ES-I3 (cell line): Measurements from ENCODE around the gene CAPN9.
"Not testable (repeated sequence)": the region's sequence is repeated elsewhere in the genome, so short reads cannot be mapped to it uniquely, and the experiment has no call there.

Experiments
- H3K36me3 ChIP-seq: 2 replicates; pipeline ENCODE4 v1.6.1; 2013; ENCODE audit warnings: mild to moderate bottlenecking, low read length, control low read depth, moderate library complexity; ENCODE audit not compliant: insufficient read depth
- H3K4me1 ChIP-seq: 2 replicates; pipeline ENCODE4 v1.6.1; 2013; ENCODE audit warnings: mild to moderate bottlenecking, control low read depth, low read length; ENCODE audit not compliant: insufficient read depth
- H3K9ac ChIP-seq: 2 replicates; pipeline ENCODE4 v1.6.1; 2013; ENCODE audit warnings: low read depth, mild to moderate bottlenecking, low read length, moderate library complexity
- H3K9me3 ChIP-seq: 2 replicates; pipeline ENCODE4 v1.6.1; 2013; ENCODE audit warnings: mild to moderate bottlenecking, low read length, moderate library complexity; ENCODE audit not compliant: control insufficient read depth, insufficient read depth

Gene CAPN9

GRCh38 chr1:230717251-230717650, 29.9 kb upstream of the CAPN9 start:
- Histone ChIP-seq H3K4me1 (no peaks in the 10 kb centered on the region), H3K36me3 (no peaks in the 10 kb centered on the region; the same call in 1 of the 2 replicates), H3K9me3 (peaks cover 7% of the 10 kb centered on the region; the same call in 1 of the 2 replicates), H3K9ac (no peak overlapping the region)

GRCh38 chr1:230721849-230722522, 25.2 kb upstream of the CAPN9 start:
- H3K4me1 ChIP-seq, H3K9ac ChIP-seq, H3K36me3 ChIP-seq, H3K9me3 ChIP-seq: not testable (repeated sequence)

- Histone ChIP-seq H3K9ac (no peak overlapping the region), H3K4me1 (peaks cover 12% of the 10 kb centered on the region; the same call in 1 of the 2 replicates), H3K9me3 (peaks cover 7% of the 10 kb centered on the region; the same call in 1 of the 2 replicates), H3K36me3 (no peaks in the 10 kb centered on the region; the same call in 1 of the 2 replicates)
These were observed 21.8 kb upstream of the CAPN9 start for GRCh38 chr1:230725256-230726012.

- peaks cover 12% of the 10 kb centered on the region; the same call in 1 of the 2 replicates for H3K4me1 ChIP-seq
- no peaks in the 10 kb centered on the region for H3K9me3 ChIP-seq
- no peak overlapping the region for H3K9ac ChIP-seq
- H3K36me3 ChIP-seq: no peaks in the 10 kb centered on the region; the same call in 1 of the 2 replicates
These were observed 18.3 kb upstream of the CAPN9 start for GRCh38 chr1:230728710-230729392.

GRCh38 chr1:230730977-230731376, 16.2 kb upstream of the CAPN9 start:
- Histone ChIP-seq H3K9ac (no peak overlapping the region), H3K4me1 (peaks cover 12% of the 10 kb centered on the region; the same call in 1 of the 2 replicates), H3K9me3 (no peaks in the 10 kb centered on the region), H3K36me3 (no peaks in the 10 kb centered on the region; the same call in 1 of the 2 replicates)

- no peaks in the 10 kb centered on the region for H3K4me1 ChIP-seq
- no peak overlapping the region for H3K9ac ChIP-seq
- H3K9me3 ChIP-seq: no peaks in the 10 kb centered on the region
- no peaks in the 10 kb centered on the region; the same call in 1 of the 2 replicates for H3K36me3 ChIP-seq
These were observed 11.7 kb upstream of the CAPN9 start for GRCh38 chr1:230735447-230735846.

GRCh38 chr1:230737622-230738262, 9.4 kb upstream of the CAPN9 start:
- Histone ChIP-seq H3K9ac (no peak overlapping the region), H3K36me3 (no peaks in the 10 kb centered on the region), H3K4me1 (no peaks in the 10 kb centered on the region), H3K9me3 (no peaks in the 10 kb centered on the region)

- Histone ChIP-seq H3K36me3 (no peaks in the 10 kb centered on the region), H3K9me3 (no peaks in the 10 kb centered on the region), H3K9ac (no peak overlapping the region), H3K4me1 (peaks cover 5% of the 10 kb centered on the region)
These were observed 7.5 kb upstream of the CAPN9 start for GRCh38 chr1:230739564-230740290.

- Histone ChIP-seq H3K9ac (no peak overlapping the region), H3K9me3 (no peaks in the 10 kb centered on the region), H3K36me3 (no peaks in the 10 kb centered on the region), H3K4me1 (peaks cover 5% of the 10 kb centered on the region)
These were observed 3.3 kb upstream of the CAPN9 start for GRCh38 chr1:230743899-230744298.

GRCh38 chr1:230744382-230744781, 2.8 kb upstream of the CAPN9 start:
- Histone ChIP-seq H3K9me3 (no peaks in the 10 kb centered on the region), H3K4me1 (peaks cover 5% of the 10 kb centered on the region), H3K36me3 (no peaks in the 10 kb centered on the region), H3K9ac (no peak overlapping the region)

GRCh38 chr1:230745071-230745470, 2.1 kb upstream of the CAPN9 start:
- no peaks in the 10 kb centered on the region for H3K36me3 ChIP-seq
- no peak overlapping the region for H3K9ac ChIP-seq
- H3K9me3 ChIP-seq: no peaks in the 10 kb centered on the region
- peaks cover 5% of the 10 kb centered on the region for H3K4me1 ChIP-seq

GRCh38 chr1:230746617-230747016, 571 bp upstream of the CAPN9 start:
- Histone ChIP-seq H3K36me3 (no peaks in the 10 kb centered on the region), H3K9me3 (no peaks in the 10 kb centered on the region), H3K9ac (no peak overlapping the region), H3K4me1 (peaks cover 12% of the 10 kb centered on the region)

GRCh38 chr1:230747890-230748800, 957 bp downstream of the CAPN9 start:
- H3K4me1 ChIP-seq: peaks cover 24% of the 10 kb centered on the region
- H3K9me3 ChIP-seq: no peaks in the 10 kb centered on the region
- H3K36me3 ChIP-seq: no peaks in the 10 kb centered on the region
- no peak overlapping the region for H3K9ac ChIP-seq
